ENCODE measurements around the gene ATXN10.
"Not testable (repeated sequence)": the region's sequence is repeated elsewhere in the genome, so short reads cannot be mapped to it uniquely, and the experiment has no call there.

The ATXN10 gene

GRCh38 chr22:45783690-45784089 is 112.1 kb downstream of the ATXN10 start:
- no peak for DNase-seq (ENCODE audit: extremely low read depth in 1 of 2, low read depth in 1 of 2)

DNA sequence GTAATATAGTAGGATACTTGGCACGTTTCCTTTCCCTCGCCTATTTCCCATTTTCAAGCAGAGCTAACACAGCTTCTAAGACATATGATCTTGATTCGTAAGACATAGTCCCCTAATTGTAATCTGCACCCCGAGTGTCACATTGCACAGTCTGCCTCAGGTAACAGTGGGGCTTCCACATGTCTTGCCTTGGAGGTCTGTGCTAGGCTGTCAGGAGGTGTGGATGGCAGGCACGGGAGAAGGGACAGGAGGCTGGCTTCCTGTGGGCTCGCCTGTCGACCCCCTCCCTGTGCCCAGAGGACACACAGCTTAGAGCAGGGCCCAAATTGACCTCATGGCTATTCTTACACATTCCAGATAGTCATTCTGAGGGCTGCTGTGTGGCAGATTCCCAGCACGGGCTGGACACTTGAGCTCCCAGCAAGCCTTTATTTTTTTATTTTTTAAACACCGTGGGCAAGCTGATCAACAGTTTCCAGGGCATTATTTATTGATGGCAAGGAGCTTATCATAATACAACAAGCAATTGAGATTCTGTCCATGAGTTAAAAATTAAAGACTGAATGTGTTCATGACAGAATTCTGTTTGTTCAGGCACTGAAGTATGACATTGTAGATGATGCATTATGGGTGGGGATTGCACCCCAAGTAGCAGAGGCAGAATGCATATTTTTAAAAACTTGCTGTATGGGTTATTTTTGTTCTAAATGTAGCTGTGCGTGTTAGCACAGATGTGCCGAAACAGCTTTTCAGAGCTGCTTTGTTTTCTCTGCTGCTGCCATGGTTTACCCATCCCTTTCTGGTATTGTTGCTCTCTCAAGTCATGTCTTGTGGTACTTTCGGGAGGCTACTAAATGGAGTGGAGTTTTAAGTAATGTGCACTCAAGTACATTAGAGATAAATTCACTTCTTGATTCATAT is 113.0 kb downstream of the ATXN10 start:
- no peak for DNase-seq (ENCODE audit: extremely low read depth in 1 of 2, low read depth in 1 of 2)

DNA sequence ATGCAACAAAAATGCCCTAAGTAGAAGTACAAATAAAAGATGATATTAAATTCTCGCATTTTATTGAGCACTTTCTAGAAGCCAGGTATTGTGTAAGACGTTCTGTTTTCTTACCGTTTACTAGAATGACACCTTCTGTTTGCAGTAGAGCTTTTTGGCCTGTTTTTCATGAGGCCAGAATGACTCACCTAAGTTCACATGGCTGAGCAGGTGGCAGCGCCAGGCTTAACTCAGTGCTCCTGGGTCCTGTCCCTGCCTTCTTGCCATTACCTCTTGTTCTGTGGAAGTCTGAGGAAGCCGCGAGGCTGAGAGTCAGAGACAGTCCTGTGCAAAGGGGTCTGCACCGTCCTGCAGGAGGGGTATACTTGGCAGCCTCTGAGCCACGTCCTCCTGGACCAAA is 113.8 kb downstream of the ATXN10 start:
- no peak for DNase-seq (ENCODE audit: extremely low read depth in 1 of 2, low read depth in 1 of 2)

GRCh38 chr22:45786726-45787125 is 115.1 kb downstream of the ATXN10 start:
- DNase-seq (ENCODE audit: extremely low read depth in 1 of 2, low read depth in 1 of 2): no peak

DNA sequence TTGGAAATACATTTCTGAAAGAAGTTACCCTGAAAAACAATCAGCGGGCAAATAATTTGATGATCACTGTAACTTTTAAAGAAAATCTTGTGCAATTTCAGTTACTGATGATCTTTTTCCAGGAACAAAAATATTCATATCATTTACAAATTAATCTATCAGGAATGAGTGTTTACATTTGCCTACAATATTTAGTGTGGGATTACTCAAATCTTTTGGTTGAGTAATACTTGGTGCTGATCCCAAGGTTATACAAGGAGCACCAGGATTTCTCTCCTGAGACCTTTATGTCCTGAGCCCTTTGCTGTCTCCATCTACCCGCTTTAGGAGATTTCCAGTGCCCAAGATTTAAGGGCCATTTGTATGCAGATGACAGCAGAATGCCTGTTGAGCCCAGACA is 116.1 kb downstream of the ATXN10 start:
- DNase-seq (ENCODE audit: extremely low read depth in 1 of 2, low read depth in 1 of 2): no peak

DNA sequence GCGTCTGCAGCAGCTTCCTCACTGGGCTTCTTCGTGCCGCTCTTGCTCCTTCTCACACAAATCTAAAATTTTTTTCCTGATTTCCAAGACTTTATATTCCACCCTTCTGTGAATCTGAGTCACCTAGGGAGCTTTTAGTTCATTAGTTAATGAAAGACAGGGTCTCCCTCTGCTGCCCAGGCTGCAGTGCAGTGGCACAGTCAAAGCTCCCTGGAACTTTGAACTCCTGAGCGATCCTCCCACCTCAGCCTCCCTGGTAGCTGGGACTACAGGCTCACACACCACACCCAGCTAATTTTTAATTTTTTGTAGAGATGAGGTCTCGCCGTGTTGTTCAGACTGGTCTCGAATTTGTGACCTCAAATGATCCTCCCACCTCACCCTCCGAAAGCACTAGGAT is 116.9 kb downstream of the ATXN10 start:
- DNase-seq (ENCODE audit: extremely low read depth in 1 of 2, low read depth in 1 of 2): no peak

DNA sequence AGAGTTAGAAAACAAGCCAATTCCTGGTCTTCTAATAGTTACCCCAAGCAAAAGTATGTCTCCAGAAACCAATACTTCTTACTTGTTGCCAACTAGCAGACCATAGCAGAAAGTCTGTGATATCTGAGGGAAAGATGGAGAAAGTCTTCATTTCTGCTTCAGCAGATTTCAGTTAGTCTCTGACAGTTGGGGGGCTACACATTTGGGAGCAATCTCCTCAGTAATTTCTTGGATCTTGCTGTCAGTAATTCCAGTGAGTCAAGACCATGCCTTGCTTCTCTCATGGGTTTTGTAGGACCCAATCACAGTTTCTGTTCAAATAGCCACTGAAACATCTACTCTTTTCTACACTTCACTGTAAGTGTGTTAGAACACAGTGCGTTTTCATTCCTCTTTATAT is 118.8 kb downstream of the ATXN10 start:
- no peak for DNase-seq (ENCODE audit: extremely low read depth in 1 of 2, low read depth in 1 of 2)

DNA sequence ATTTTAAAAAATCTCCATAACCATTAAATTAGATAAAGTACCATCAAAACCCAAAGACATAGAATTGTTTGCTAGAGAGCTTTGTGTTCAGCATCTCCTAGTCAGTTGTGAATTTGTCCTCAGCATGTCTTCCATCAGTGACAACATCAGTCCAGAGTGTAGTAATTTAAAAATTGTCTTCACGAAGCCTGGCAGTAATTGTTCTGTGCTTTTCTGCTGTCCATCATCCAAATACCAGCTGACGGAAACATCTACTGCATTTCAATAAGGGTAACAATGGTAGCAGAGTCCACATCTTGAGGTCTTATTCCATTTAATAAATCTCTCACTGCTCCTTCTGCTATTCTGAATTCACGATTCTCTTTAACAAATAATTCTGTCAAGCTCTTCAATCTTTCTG is 121.5 kb downstream of the ATXN10 start:
- DNase-seq (ENCODE audit: extremely low read depth in 1 of 2, low read depth in 1 of 2): no peak

DNA sequence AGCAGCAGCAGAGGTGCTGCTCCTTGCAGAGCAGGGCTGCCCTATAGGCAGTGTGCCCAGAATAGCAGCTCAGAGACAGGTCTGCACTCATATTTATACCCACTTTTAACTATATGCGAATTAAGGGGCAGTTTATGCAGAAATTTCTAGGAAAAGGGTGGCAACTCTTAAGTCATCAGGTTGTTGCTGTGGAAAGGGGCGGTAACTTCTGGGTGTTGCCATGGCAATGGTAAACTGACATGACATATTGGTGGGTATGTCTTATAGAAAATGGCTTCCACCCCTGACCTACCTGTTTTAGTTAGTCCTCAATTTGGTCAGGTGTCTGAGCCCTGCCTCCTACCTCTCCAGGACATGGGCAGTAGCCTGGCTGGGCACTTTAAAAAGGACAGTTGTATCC is 122.3 kb downstream of the ATXN10 start:
- DNase-seq (ENCODE audit: extremely low read depth in 1 of 2, low read depth in 1 of 2): no peak

- not testable (repeated sequence) for DNase-seq (ENCODE audit: extremely low read depth in 1 of 2, low read depth in 1 of 2)
Measured at GRCh38 chr22:45796009-45796408, 124.4 kb downstream of the ATXN10 start.

DNA sequence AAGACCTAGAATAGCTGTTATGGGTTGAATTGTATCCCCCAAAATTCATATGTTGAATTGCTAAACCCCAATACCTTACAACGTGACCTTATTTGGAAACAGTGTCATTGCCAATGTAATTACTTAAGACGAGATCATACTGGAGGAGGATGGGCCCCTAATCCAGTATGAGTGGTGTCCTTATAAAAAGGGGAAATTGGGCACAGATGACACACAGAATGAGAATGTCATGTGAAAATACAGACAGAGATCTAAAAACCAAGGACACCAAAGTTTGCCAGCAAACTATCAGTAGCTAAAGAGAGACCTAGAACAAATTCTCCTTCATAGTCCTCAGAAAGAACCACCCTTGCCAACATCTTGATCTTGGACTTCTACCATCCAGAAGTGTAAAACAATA is 127.7 kb downstream of the ATXN10 start:
- DNase-seq (ENCODE audit: extremely low read depth in 1 of 2, low read depth in 1 of 2): no peak

DNA sequence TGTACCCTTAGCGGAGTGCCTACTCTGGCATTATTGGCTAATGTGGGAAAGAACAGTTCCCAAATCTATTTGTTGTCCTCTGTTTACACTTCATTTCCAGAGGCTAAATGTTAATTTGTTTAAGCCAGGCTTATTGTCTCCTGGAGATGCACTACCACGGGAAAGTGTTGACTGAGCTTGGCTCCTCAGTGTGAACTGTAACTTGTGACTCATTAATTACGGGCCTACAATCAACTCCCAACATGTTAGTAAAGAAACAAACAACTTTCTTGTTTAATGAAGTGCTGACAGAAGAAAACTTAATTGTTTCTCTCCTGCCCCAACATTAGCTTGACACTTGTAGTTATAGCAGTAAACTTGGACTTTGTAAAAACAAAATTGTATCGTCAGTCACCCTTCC is 130.4 kb downstream of the ATXN10 start:
- no peak for DNase-seq (ENCODE audit: extremely low read depth in 1 of 2, low read depth in 1 of 2)

DNA sequence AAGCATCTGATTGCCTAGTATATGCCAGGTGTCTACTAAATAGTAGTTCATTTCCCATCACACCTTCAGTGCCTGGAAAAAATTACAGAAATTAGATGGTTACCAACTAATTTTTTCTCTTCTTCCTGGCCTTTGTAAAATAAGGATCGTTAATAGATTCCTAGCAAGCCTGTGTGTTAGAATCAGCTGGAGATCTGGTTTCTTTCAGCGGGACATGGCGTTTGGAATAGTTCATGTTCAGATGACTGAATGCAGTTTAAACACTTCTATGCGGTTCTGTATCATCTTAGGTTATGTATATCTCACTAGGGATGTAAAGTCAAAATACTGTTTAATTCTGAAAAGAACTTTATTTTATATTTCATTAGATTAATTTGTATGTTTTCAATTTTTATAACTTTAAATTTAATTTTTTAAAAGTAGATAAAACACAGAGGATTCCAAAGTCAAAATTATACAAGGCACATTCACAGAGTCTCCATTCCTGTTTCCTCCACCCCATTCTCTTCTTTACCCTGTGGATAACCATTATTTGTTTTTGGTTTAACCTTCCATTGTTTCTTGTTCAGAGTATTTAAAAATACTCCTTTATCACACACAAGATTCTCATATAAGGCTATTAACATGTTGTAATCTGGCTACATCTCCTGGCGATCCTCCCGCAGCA is 132.8 kb downstream of the ATXN10 start:
- no peak for DNase-seq (ENCODE audit: extremely low read depth in 1 of 2, low read depth in 1 of 2)

DNA sequence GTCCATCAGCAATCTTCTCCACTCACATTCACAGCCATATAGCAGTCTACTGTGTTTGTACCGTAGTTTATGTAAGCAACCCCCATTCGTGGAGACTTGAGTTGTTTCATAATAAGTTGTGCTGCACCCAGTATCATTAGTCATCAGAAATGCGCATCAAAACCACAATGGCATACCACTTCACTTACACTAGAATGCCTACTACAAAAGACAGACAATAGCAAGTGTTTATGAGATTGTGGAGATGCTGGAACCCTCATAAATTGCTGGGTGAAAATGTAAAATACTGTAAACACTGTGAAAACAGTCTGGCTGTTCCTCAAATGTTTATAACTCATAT is 133.3 kb downstream of the ATXN10 start:
- no peak for DNase-seq (ENCODE audit: extremely low read depth in 1 of 2, low read depth in 1 of 2)

- DNase-seq (ENCODE audit: extremely low read depth in 1 of 2, low read depth in 1 of 2): no peak
Measured at GRCh38 chr22:45805413-45805812, 133.8 kb downstream of the ATXN10 start.

DNA sequence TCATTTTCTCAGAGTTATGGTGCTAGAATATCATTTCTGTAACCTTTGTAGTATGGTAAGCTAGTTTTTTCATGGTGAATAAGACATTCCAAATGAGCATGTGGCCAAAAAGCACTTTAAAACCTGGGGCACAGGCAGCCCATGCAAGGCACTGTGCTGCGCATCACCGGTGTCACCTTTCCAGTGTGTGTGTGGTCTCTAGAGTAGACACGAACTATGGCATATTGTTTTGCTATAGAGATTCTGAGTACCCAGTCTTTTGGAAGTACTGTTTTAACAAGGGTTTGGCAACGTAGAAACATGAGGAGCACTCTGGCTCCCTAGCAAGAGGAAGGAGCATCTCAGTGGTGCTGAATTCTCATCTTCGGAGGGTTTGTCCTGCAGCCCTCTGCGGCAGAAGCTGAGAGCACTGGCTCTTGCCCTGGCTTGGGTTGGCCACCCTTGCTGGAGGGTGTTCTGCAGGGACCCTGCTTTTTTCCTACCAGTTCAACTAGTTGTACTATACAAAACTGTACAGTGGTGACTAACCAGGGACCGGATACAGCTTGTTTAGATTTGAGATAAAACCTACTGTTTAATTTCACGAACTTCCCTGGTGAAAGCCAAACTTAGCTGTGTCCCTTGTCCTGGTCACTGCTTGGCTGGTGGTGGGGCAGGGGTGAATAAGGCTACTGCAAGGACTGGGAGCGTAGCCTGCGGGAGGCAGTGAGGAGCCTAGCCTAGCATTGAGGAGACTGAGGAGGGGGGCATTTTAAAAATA is 135.7 kb downstream of the ATXN10 start:
- no peak for DNase-seq (ENCODE audit: extremely low read depth in 1 of 2, low read depth in 1 of 2)

DNA sequence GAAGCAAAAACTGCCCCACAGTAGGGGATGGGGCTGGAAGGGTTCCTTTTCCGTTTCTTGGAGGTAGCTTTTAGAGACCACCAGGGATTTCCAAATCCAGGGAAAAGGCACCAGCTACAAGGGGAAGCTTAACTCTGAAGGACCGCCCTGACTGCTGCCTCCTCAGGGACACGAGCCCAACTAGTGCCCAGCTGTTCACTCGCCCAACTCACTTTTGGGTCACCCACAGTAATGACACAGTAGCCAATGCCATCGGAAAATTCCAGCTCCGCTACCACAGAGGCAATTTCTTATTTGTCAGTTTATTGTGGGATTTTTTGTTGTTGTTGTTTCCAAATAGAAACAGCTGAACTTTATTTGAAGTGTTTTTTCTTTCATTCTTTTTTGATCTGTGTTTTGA is 141.3 kb downstream of the ATXN10 start:
- no peak for DNase-seq (ENCODE audit: extremely low read depth in 1 of 2, low read depth in 1 of 2)

DNA sequence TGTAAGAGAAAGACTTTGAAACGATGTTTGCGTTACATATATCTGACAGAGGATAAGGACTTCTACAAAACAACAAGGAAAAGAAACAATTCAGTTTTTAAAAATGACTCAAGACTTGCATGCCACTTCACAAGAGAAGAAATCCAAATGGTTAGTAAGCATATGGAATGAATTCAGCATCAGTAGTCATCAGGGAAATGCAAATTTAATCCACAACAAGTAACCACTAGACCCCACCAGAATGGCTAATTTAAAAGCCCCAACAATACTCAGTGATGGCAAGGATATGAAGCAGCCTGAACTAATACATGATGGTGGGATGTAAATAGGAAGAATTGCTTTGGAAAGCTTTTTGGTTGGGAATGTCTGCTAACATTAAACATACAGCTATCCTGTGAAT is 142.6 kb downstream of the ATXN10 start:
- DNase-seq (ENCODE audit: extremely low read depth in 1 of 2, low read depth in 1 of 2): no peak

DNA sequence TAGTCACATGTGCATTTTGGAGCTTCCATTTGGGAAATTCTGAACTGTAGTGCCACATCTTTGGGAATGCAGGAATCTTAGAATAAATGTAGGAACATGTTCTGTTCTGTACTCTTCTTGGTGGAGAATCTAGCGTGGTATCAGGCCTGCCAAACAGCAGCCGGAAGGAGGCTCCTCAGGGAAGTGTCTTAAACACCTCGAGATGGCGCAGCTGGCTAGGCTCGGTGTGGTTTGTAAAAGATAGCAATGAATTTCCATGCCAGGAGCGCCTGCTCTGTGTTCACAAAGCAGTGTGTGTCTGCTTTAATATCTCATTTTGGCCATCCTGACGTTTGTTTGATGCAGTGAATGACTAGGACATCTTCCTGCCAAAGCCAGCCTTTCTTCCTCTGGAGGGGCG is 145.1 kb downstream of the ATXN10 start:
- no peak for DNase-seq (ENCODE audit: extremely low read depth in 1 of 2, low read depth in 1 of 2)

DNA sequence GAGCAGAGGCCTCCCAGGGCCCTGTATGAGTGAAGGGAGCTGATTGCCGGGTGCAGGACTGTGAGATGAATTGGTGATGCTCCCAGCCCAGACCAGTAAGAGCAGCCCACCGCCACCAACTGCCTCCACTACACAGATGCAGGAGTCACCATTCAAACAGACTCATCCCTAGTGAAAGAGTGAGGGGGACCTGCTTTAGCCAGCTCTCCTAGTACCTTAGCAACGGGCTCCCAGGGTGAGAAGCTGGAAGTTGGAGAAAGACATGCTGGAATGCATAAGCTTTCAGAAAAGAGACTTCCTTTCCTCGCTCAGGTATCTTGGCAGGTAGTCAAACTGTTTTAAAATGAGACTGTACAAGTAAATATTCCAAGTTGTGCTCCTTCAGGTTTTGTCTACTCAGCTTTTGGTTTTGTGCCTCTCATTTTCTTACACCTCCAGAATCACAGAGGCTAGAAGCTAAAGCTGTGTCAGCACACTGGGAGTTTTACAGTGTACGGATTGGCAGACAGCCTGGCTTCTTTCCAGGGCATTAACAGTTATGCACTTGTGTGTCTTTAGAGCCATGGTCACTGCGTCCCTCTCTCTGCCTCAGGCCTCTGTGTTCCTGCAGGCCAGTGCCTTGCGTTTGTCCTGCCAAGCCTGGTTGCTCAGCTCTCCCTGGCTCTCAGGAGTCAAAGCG is 146.2 kb downstream of the ATXN10 start:
- DNase-seq (ENCODE audit: extremely low read depth in 1 of 2, low read depth in 1 of 2): no peak

GRCh38 chr22:45818424-45819085 is 146.9 kb downstream of the ATXN10 start:
- DNase-seq (ENCODE audit: extremely low read depth in 1 of 2, low read depth in 1 of 2): no peak

All from activated CD8-positive, alpha-beta memory T cell treated with anti-CD3 and anti-CD28 coated beads for 1 hour (primary cell).